Lower leg skin (tissue), 3 donors: ENCODE measurements around the gene INHBA.

Experiments
- CTCF ChIP-seq, 3 donors: fragments of 450-650 bp; IDR thresholded peaks; one replicate each; pipeline ENCODE4 v1.5.1; 2016; ENCODE audit warnings: antibody characterized with exemption in 3 of 3, mild to moderate bottlenecking in 3 of 3, moderate library complexity in 2 of 3
- POLR2A ChIP-seq, 2 donors: fragments of 450-650 bp; IDR thresholded peaks; one replicate each; pipeline ENCODE4 v1.6.1; 2016 to 2017; ENCODE audit warnings: antibody characterized with exemption in 2 of 2, mild to moderate bottlenecking in 1 of 2, moderate library complexity in 1 of 2

GRCh38 chr7:41641011-41641664 is 61.8 kb downstream of the INHBA start:
- TF ChIP-seq CTCF (IDR thresholded peaks at IDR 0.05) (no peak), POLR2A (IDR thresholded peaks at IDR 0.05) (no peak)
